Panc1 (cell line): ENCODE results near the gene SLX1A.

Experiments
- CTCF ChIP-seq: fragments of 450-650 bp; IDR thresholded peaks from 2 replicates; pipeline ENCODE4 v1.5.1; 2017; ENCODE audit warnings: mild to moderate bottlenecking
- POLR2AphosphoS5 ChIP-seq: IDR thresholded peaks from 2 replicates; pipeline ENCODE4 v1.6.1; 2012; ENCODE audit warnings: mild to moderate bottlenecking, low read depth, low read length, moderate library complexity
- REST ChIP-seq, 2 experiments: IDR thresholded peaks; 2 replicates each; pipeline ENCODE4 v1.6.1; 2011 to 2012; ENCODE audit warnings: low read depth in 2 of 2, control low read depth in 1 of 2, low read length in 1 of 2, mild to moderate bottlenecking in 1 of 2, moderate library complexity in 1 of 2; ENCODE audit not compliant: insufficient read depth in 1 of 2

GRCh38 chr16:30152517-30152916 lies 41.2 kb upstream of the SLX1A start:
- TF ChIP-seq CTCF (no peak), POLR2AphosphoS5 (no peak), REST (IDR thresholded peaks at IDR 0.05; ENCODE audit: insufficient read depth in 1 of 2, low read depth in 2 of 2, low read length in 1 of 2) (no peak)
